ENCODE measurements around the gene CABLES1. TPM values are rescaled to one million over a fixed set of nuclear protein-coding genes. Genes with fewer than 3 reads are reported as not detected.

Gene CABLES1
- total and polyA plus RNA-seq, 9 donors, result 3.7 to 8.6 (median 6.2) TPM

GRCh38 chr18:23230686-23231085 lies 95.4 kb downstream of the CABLES1 start:
- H3K27ac ChIP-seq (ENCODE audit: low read length), result peak overlapping the region; percentile 53
- H3K27me3 ChIP-seq (ENCODE audit: control insufficient read depth, insufficient read depth, low read length), result no peaks in the 10 kb centered on the region
- no peak overlapping the region for H3K4me3 ChIP-seq (ENCODE audit: low read length)
- no peak for DNase-seq
- WGBS (ENCODE audit: insufficient coverage), result 100% methylated on average over 1 of the region's 4 CpGs
- no peaks in the 10 kb centered on the region for H3K36me3 ChIP-seq (ENCODE audit: control insufficient read depth, insufficient read depth, low read length)
- H3K4me1 ChIP-seq (ENCODE audit: control insufficient read depth, insufficient read depth, low read length), result peaks cover 54% of the 10 kb centered on the region
- no peaks in the 10 kb centered on the region for H3K9me3 ChIP-seq (replicated peaks; ENCODE audit: control insufficient read depth, low read depth, low read length)

GRCh38 chr18:23231340-23232021 lies 96.2 kb downstream of the CABLES1 start:
- H3K27ac ChIP-seq (ENCODE audit: low read length), result peak overlapping the region; percentile 53
- no peaks in the 10 kb centered on the region for H3K9me3 ChIP-seq (replicated peaks; ENCODE audit: control insufficient read depth, low read depth, low read length)
- no peaks in the 10 kb centered on the region for H3K36me3 ChIP-seq (ENCODE audit: control insufficient read depth, insufficient read depth, low read length)
- peak; percentile 87 for DNase-seq
- no peak overlapping the region for H3K4me3 ChIP-seq (ENCODE audit: low read length)
- H3K27me3 ChIP-seq (ENCODE audit: control insufficient read depth, insufficient read depth, low read length), result no peaks in the 10 kb centered on the region
- 50% methylated on average over 17 of the region's 20 CpGs for WGBS (ENCODE audit: insufficient coverage)
- H3K4me1 ChIP-seq (ENCODE audit: control insufficient read depth, insufficient read depth, low read length), result peaks cover 50% of the 10 kb centered on the region

- H3K27ac ChIP-seq (ENCODE audit: low read length), result no peak overlapping the region
- 76% methylated on average over 5 of the region's 6 CpGs for WGBS (ENCODE audit: insufficient coverage)
- H3K4me1 ChIP-seq (ENCODE audit: control insufficient read depth, insufficient read depth, low read length), result peaks cover 46% of the 10 kb centered on the region
- H3K27me3 ChIP-seq (ENCODE audit: control insufficient read depth, insufficient read depth, low read length), result no peaks in the 10 kb centered on the region
- H3K4me3 ChIP-seq (ENCODE audit: low read length), result no peak overlapping the region
- H3K9me3 ChIP-seq (replicated peaks; ENCODE audit: control insufficient read depth, low read depth, low read length), result no peaks in the 10 kb centered on the region
- no peaks in the 10 kb centered on the region for H3K36me3 ChIP-seq (ENCODE audit: control insufficient read depth, insufficient read depth, low read length)
- no peak for DNase-seq
Measured at GRCh38 chr18:23232331-23232730, 97.0 kb downstream of the CABLES1 start.

- no peak overlapping the region for H3K27ac ChIP-seq (ENCODE audit: low read length)
- WGBS (ENCODE audit: insufficient coverage), result 100% methylated on average over 1 of the region's 5 CpGs
Measured at GRCh38 chr18:23234619-23235018, 99.3 kb downstream of the CABLES1 start.

GRCh38 chr18:23235336-23235735 lies 100.1 kb downstream of the CABLES1 start:
- Histone ChIP-seq H3K4me1 (ENCODE audit: control insufficient read depth, insufficient read depth, low read length) (peaks cover 49% of the 10 kb centered on the region), H3K27ac (ENCODE audit: low read length) (no peak overlapping the region), H3K4me3 (ENCODE audit: low read length) (no peak overlapping the region), H3K36me3 (ENCODE audit: control insufficient read depth, insufficient read depth, low read length) (no peaks in the 10 kb centered on the region), H3K9me3 (replicated peaks; ENCODE audit: control insufficient read depth, low read depth, low read length) (no peaks in the 10 kb centered on the region), H3K27me3 (ENCODE audit: control insufficient read depth, insufficient read depth, low read length) (no peaks in the 10 kb centered on the region)
- no peak for DNase-seq
- WGBS (ENCODE audit: insufficient coverage), result 92% methylated on average over 4 of the region's 5 CpGs

More at GRCh38 chr18:23234619-23235018, 99.3 kb downstream of the CABLES1 start:
- H3K4me3 ChIP-seq (ENCODE audit: low read length), result no peak overlapping the region
- DNase-seq, result no peak
- no peaks in the 10 kb centered on the region for H3K27me3 ChIP-seq (ENCODE audit: control insufficient read depth, insufficient read depth, low read length)
- H3K36me3 ChIP-seq (ENCODE audit: control insufficient read depth, insufficient read depth, low read length), result no peaks in the 10 kb centered on the region
- H3K4me1 ChIP-seq (ENCODE audit: control insufficient read depth, insufficient read depth, low read length), result peaks cover 47% of the 10 kb centered on the region
- H3K9me3 ChIP-seq (replicated peaks; ENCODE audit: control insufficient read depth, low read depth, low read length), result no peaks in the 10 kb centered on the region

GRCh38 chr18:23235860-23236259 lies 100.6 kb downstream of the CABLES1 start:
- Histone ChIP-seq H3K4me3 (ENCODE audit: low read length) (no peak overlapping the region), H3K4me1 (ENCODE audit: control insufficient read depth, insufficient read depth, low read length) (peaks cover 47% of the 10 kb centered on the region), H3K27ac (ENCODE audit: low read length) (no peak overlapping the region), H3K27me3 (ENCODE audit: control insufficient read depth, insufficient read depth, low read length) (no peaks in the 10 kb centered on the region), H3K36me3 (ENCODE audit: control insufficient read depth, insufficient read depth, low read length) (no peaks in the 10 kb centered on the region), H3K9me3 (replicated peaks; ENCODE audit: control insufficient read depth, low read depth, low read length) (no peaks in the 10 kb centered on the region)
- DNase-seq, result no peak
- WGBS (ENCODE audit: insufficient coverage), result 80% methylated on average over 11 of the region's 11 CpGs

- Histone ChIP-seq H3K4me1 (ENCODE audit: control insufficient read depth, insufficient read depth, low read length) (peaks cover 36% of the 10 kb centered on the region), H3K27me3 (ENCODE audit: control insufficient read depth, insufficient read depth, low read length) (no peaks in the 10 kb centered on the region), H3K4me3 (ENCODE audit: low read length) (no peak overlapping the region), H3K27ac (ENCODE audit: low read length) (no peak overlapping the region), H3K9me3 (replicated peaks; ENCODE audit: control insufficient read depth, low read depth, low read length) (no peaks in the 10 kb centered on the region), H3K36me3 (ENCODE audit: control insufficient read depth, insufficient read depth, low read length) (no peaks in the 10 kb centered on the region)
- WGBS (ENCODE audit: insufficient coverage), result 93% methylated on average over 8 of the region's 13 CpGs
- DNase-seq, result no peak
Measured at GRCh38 chr18:23236876-23237468, 101.7 kb downstream of the CABLES1 start.

GRCh38 chr18:23237524-23238151 lies 102.4 kb downstream of the CABLES1 start:
- Histone ChIP-seq H3K4me3 (ENCODE audit: low read length) (no peak overlapping the region), H3K27me3 (ENCODE audit: control insufficient read depth, insufficient read depth, low read length) (no peaks in the 10 kb centered on the region), H3K9me3 (replicated peaks; ENCODE audit: control insufficient read depth, low read depth, low read length) (no peaks in the 10 kb centered on the region), H3K4me1 (ENCODE audit: control insufficient read depth, insufficient read depth, low read length) (peaks cover 32% of the 10 kb centered on the region), H3K36me3 (ENCODE audit: control insufficient read depth, insufficient read depth, low read length) (no peaks in the 10 kb centered on the region), H3K27ac (ENCODE audit: low read length) (peak overlapping the region; percentile 29)
- DNase-seq, result peak; percentile 77
- WGBS (ENCODE audit: insufficient coverage), result 52% methylated on average over 9 of the region's 17 CpGs

GRCh38 chr18:23238152-23238531 lies 102.9 kb downstream of the CABLES1 start:
- H3K27ac ChIP-seq (ENCODE audit: low read length), result peak overlapping the region; percentile 29
- H3K36me3 ChIP-seq (ENCODE audit: control insufficient read depth, insufficient read depth, low read length), result no peaks in the 10 kb centered on the region
- no peaks in the 10 kb centered on the region for H3K9me3 ChIP-seq (replicated peaks; ENCODE audit: control insufficient read depth, low read depth, low read length)
- no peaks in the 10 kb centered on the region for H3K27me3 ChIP-seq (ENCODE audit: control insufficient read depth, insufficient read depth, low read length)
- H3K4me1 ChIP-seq (ENCODE audit: control insufficient read depth, insufficient read depth, low read length), result peaks cover 34% of the 10 kb centered on the region
- DNase-seq, result peak; percentile 41
- no peak overlapping the region for H3K4me3 ChIP-seq (ENCODE audit: low read length)
- WGBS (ENCODE audit: insufficient coverage), result 79% methylated on average over 3 of the region's 7 CpGs

GRCh38 chr18:23238651-23239349 lies 103.5 kb downstream of the CABLES1 start:
- no peaks in the 10 kb centered on the region for H3K36me3 ChIP-seq (ENCODE audit: control insufficient read depth, insufficient read depth, low read length)
- peaks cover 37% of the 10 kb centered on the region for H3K4me1 ChIP-seq (ENCODE audit: control insufficient read depth, insufficient read depth, low read length)
- H3K27ac ChIP-seq (ENCODE audit: low read length), result peak overlapping the region; percentile 29
- peak; percentile 81 for DNase-seq
- H3K9me3 ChIP-seq (replicated peaks; ENCODE audit: control insufficient read depth, low read depth, low read length), result no peaks in the 10 kb centered on the region
- WGBS (ENCODE audit: insufficient coverage), result 55% methylated on average over 4 of the region's 12 CpGs
- no peak overlapping the region for H3K4me3 ChIP-seq (ENCODE audit: low read length)
- no peaks in the 10 kb centered on the region for H3K27me3 ChIP-seq (ENCODE audit: control insufficient read depth, insufficient read depth, low read length)

All from muscle of leg (tissue), 11 donors.